ENCODE measurements around the gene MRPS6. TPM values are rescaled to one million over a fixed set of nuclear protein-coding genes. Genes with fewer than 3 reads are reported as not detected.

Gene MRPS6
- total RNA-seq, 1 experiment from 2014 or later = 55.1 TPM

DNA sequence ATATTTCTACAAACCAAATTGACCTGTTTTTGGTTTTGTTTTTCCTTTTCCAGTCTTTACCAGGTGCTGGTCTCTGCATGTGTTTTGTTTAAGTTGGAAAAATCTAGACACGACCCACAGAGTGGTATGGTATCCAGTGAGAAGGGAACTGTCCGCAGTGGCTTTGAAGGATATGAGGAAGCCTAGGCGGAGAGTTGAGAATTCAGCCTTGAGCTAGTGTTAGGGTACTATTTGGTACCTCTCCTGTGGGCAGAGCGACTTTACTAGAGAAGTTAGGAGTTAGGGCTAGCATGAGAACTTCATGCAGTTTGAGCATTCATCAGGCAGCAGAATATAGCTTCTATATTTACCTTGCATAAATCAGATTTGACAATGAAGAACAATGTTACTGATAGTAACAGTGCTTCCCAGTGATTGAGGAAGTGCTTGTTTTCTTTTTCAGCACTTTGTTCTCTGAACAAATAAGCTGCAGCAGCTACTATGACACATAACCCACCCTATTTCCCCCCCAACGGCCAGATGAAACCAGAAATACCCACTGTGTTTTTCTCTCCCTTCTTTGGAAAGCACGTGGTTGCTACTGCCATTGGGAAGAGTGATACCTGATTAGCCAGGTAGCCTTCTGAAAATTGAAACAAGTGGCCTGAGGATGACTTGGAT, 19.0 kb downstream of the MRPS6 start:
- Histone ChIP-seq H4K20me1 (ENCODE audit: insufficient read depth) (peaks cover 14% of the 10 kb centered on the region; the same call in 1 of the 2 replicates), H3K4me1 (ENCODE audit: control insufficient read depth in 1 of 2, insufficient read depth in 2 of 2, low read length in 2 of 2) (no peaks in the 10 kb centered on the region), H3K9me3 (ENCODE audit: control insufficient read depth in 1 of 2, insufficient read depth in 1 of 2, low read depth in 1 of 2, low read length in 2 of 2) (no peaks in the 10 kb centered on the region), H3K4me3 (replicated peaks in 1 of 2; ENCODE audit: low read depth in 1 of 2, low read length in 2 of 2) (no peak overlapping the region), H3K79me2 (ENCODE audit: insufficient read depth, low read length) (peaks cover 97% of the 10 kb centered on the region), H2AFZ (ENCODE audit: low read depth, low read length, poor library complexity, severe bottlenecking) (no peak overlapping the region), H3K4me2 (ENCODE audit: low read length) (no peak overlapping the region), H3K9me2 (ENCODE audit: insufficient read depth) (no peaks in the 10 kb centered on the region), H3K36me3 (ENCODE audit: control insufficient read depth in 1 of 2, insufficient read depth in 2 of 2, low read length in 2 of 2) (peaks cover 0 to 3% of the 10 kb centered on the region in 2 experiments; a peak in 1 of 4 replicates), H3K9ac (ENCODE audit: low read length) (no peak overlapping the region), H3K27me3 (ENCODE audit: insufficient read depth, low read length) (no peaks in the 10 kb centered on the region), H3K27ac (ENCODE audit: low read depth, low read length) (no peak overlapping the region)
- BruUV-seq (replicated peaks) = no TSS peak
- TF ChIP-seq POLR2AphosphoS5 (IDR thresholded peaks at IDR 0.05; ENCODE audit: low read depth, low read length) (no peak), FOSL1 (IDR thresholded peaks at IDR 0.05; ENCODE audit: low read depth) (no peak), EGR1 (IDR thresholded peaks at IDR 0.05; ENCODE audit: low read depth) (no peak), CBX3 (IDR thresholded peaks at IDR 0.05; ENCODE audit: low read depth) (no peak), REST (IDR thresholded peaks at IDR 0.05; ENCODE audit: low read depth) (no peak), SRF (IDR thresholded peaks at IDR 0.05; ENCODE audit: low read depth) (no peak), YY1 (IDR thresholded peaks at IDR 0.05; ENCODE audit: extremely low read depth, insufficient replicate concordance, low read depth, low read length) (no peak), RAD21 (IDR thresholded peaks at IDR 0.05; ENCODE audit: low read depth) (no peak), JUND (IDR thresholded peaks at IDR 0.05) (no peak), SP1 (IDR thresholded peaks at IDR 0.05; ENCODE audit: low read depth) (no peak), EZH2 (IDR thresholded peaks at IDR 0.05) (no peak), ZFX (IDR thresholded peaks at IDR 0.05) (no peak), ELF1 (IDR thresholded peaks at IDR 0.05; ENCODE audit: borderline replicate concordance, low read depth) (no peak), CEBPB (IDR thresholded peaks at IDR 0.05; ENCODE audit: low read depth) (no peak)
- TF ChIP-seq, protein P1, sequence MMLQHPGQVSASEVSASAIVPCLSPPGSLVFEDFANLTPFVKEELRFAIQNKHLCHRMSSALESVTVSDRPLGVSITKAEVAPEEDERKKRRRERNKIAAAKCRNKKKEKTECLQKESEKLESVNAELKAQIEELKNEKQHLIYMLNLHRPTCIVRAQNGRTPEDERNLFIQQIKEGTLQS (IDR thresholded peaks at IDR 0.05) = no peak
- intact Hi-C loops (cut with micrococcal nuclease) = no loop called here
- ChIA-PET RAD21 (ENCODE audit: low non-redundant PET in 1 of 2, low total read pairs in 2 of 2, uncharacterized antibody in 2 of 2, unreplicated experiment in 2 of 2) (no interaction called here), CTCF (interaction anchor here (1.1 to 1.7 kb wide), 4 partner anchors 10 to 255 kb away, joined by 4 to 7 read pairs (median 5); no protein-coding TSS in a partner anchor), POLR2A (no interaction called here)
- no peak for DNase-seq (ENCODE audit: low read depth, low spot score)
- ATAC-seq = no peak
